Coronary artery (tissue), 2 donors: ENCODE data around the gene MBD4.

Source experiments
- DNase-seq: peaks from one replicate; pipeline ENCODE4 v3.0.0-alpha.2; 2017; ENCODE audit warnings: low spot score
- H3K27ac ChIP-seq, 2 donors: fragments of 200-600 bp; sonication (generic); one replicate each; pipeline ENCODE4 v1.5.1; 2016 to 2019
- H3K4me3 ChIP-seq: fragments of 200-600 bp; sonication (generic); 2 replicates; pipeline ENCODE4 v1.5.1; 2016; ENCODE audit warnings: mild to moderate bottlenecking, moderate library complexity
- TF ChIP-seq, protein P1 (sequence below): fragments of 200-600 bp; sonication (generic); IDR thresholded peaks from one replicate; pipeline ENCODE4 v1.5.1; 2019; ENCODE audit warnings: antibody characterized with exemption

Gene MBD4

GRCh38 chr3:129422897-129423296, 16.9 kb downstream of the MBD4 start:
- DNase-seq, result no peak
- no peak overlapping the region for H3K4me3 ChIP-seq
- no peak overlapping the region for H3K27ac ChIP-seq
- TF ChIP-seq, protein P1, sequence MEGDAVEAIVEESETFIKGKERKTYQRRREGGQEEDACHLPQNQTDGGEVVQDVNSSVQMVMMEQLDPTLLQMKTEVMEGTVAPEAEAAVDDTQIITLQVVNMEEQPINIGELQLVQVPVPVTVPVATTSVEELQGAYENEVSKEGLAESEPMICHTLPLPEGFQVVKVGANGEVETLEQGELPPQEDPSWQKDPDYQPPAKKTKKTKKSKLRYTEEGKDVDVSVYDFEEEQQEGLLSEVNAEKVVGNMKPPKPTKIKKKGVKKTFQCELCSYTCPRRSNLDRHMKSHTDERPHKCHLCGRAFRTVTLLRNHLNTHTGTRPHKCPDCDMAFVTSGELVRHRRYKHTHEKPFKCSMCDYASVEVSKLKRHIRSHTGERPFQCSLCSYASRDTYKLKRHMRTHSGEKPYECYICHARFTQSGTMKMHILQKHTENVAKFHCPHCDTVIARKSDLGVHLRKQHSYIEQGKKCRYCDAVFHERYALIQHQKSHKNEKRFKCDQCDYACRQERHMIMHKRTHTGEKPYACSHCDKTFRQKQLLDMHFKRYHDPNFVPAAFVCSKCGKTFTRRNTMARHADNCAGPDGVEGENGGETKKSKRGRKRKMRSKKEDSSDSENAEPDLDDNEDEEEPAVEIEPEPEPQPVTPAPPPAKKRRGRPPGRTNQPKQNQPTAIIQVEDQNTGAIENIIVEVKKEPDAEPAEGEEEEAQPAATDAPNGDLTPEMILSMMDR, result no peak

DNA sequence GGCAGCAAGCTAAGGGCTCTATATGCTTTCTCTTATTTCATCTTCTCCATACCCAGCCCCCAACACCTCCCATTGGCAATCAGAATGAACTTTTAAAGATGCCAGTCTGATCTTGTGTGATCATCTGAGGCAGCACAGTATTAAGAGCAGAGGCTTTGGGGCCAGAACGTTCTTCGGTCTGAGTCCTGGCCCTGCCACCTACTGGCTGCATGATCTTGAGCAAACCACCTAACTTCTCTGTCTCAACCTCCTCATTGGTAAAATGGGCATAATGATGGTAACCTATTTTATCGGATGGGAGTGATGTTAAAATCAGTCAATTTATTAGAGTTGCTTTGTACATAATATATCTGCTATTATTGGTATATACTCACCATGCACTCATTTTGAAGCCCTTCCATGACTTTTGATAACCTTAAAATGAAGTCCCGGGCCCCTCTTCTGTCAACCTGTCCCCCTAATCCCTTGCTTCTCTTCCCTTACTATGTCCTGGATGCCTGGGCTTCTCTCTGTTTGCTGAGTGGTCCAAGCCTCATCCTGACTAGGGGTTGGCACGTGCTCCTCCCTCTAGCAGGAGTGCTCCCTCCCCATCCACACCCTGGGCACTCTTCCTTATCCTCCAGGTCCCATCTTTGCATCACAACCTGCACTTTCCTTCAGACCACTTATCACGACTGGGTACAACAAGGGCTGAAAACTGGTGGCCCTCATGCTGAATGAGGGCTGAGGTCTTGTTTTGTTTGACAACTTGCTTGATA, 17.6 kb downstream of the MBD4 start:
- no peak overlapping the region for H3K27ac ChIP-seq
- DNase-seq, result no peak
- H3K4me3 ChIP-seq, result no peak overlapping the region
- TF ChIP-seq, protein P1, result no peak

DNA sequence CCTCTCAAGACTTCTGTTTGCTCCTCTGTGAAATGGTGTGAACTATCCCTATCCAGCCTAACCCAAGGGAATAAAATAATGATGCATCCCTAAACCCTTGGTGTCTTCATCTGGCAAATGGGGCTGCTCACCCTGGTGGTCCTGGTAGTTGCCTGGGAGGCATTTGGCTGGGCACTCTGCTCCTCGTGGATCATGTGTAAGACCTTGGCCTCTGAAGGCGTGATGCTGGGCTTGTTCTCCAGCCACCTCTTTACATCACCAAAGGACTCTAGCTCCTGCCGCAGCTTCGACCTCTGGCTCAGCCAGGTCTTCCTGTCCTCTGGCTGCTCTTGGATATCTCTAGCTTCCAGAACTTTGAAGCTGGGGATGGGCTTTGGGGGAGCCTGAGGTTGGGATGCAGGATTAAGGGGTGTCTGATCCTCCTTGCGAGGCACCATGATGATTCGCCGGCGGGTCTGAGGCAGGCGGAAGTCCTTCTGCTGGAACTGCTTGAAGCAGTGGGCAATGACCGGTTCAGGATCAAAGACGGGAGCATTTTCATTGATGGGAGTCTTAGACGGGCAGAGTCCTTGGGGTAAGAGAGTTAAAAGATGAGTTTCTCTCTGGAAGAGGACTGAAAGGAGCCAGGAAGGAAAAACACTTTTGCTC, 18.4 kb downstream of the MBD4 start:
- no peak for DNase-seq
- no peak overlapping the region for H3K27ac ChIP-seq
- no peak overlapping the region for H3K4me3 ChIP-seq
- TF ChIP-seq, protein P1, result no peak

- no peak overlapping the region for H3K27ac ChIP-seq
- no peak for DNase-seq
- no peak overlapping the region for H3K4me3 ChIP-seq
- TF ChIP-seq, protein P1, result no peak
Measured at GRCh38 chr3:129419476-129419875, 20.3 kb downstream of the MBD4 start.

DNA sequence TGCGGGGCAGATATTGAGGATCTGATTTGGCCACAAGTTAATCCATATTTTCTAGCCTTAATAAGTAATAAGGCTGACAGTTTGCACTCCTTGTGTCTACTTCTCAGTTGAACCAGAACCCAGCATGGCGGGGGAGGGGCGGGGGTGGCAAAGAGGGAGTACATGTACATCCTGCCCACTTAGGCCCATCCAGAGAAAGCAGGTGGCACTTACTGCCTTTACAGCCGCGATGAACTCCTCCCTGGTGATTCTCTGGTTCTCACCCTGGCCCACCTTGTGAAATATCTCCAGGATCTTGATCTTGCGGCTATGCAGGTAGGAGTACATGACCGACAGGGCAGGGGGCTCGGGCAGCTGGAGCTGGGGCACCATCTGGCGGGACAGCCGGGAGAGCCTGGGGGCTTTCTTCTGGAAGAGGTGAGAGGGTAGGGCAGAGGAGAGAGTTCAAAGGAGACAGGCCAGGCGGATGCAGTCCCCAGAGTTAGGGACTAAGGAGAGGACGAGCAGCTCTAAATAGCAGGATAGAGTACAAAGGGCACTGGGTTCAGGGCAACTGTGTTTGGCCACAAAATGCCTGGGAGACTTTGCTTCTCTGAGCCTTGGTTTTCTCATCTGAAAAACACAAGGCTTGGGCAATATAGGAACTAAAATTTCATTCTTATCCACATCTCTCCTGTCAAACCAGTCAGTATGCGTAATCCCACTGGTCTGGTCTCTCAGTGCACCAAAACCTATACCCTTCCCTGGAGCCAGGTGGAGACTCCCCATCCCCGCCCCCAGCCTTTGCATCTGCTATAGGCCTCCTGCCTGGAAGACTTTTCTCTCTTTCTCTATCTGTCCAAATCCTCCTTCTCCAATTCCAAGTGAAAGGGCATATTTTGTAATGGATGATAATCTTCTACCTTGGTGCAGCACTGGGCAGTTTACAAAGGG, 21.4 kb downstream of the MBD4 start:
- DNase-seq, result peak; percentile 47
- no peak overlapping the region for H3K27ac ChIP-seq

DNA sequence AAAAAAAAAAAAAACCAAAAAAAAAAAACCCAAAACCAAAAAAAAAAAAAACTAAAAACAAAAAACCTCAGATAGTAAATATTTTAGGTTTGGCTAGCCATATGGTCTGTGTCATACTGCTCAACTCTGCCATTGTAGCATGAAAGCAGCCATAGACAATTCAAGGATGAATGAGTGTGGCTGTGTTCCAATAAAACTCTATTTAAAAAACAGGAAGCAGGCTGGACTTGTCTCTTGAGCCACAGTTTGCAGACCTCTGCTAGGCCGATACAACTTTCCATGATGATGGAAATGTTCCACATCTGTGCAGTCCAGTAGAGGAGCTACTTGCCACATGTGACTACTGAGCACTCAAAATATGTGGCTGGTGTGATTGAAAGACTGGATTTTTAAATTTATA, 22.4 kb downstream of the MBD4 start:
- TF ChIP-seq, protein P1, result no peak
- Histone ChIP-seq H3K4me3 (no peak overlapping the region), H3K27ac (no peak overlapping the region)
- no peak for DNase-seq

More for the DNA sequence above, 21.4 kb downstream of the MBD4 start:
- H3K4me3 ChIP-seq, result no peak overlapping the region
- TF ChIP-seq, protein P1, result no peak
